ENCODE measurements around the gene TCF4. TPM values are rescaled to one million over a fixed set of nuclear protein-coding genes. Genes with fewer than 3 reads are reported as not detected.

The TCF4 gene
- total RNA-seq, 1 donor from 2014 or later: 3.9 TPM

- intact Hi-C loops (cut with micrococcal nuclease): no loop called here
Observed at GRCh38 chr18:55307505-55307904, 280.5 kb downstream of the TCF4 start.

- intact Hi-C loops (cut with micrococcal nuclease): no loop called here
Observed at GRCh38 chr18:55306359-55307024, 281.5 kb downstream of the TCF4 start.

GRCh38 chr18:55302167-55302833, 285.7 kb downstream of the TCF4 start:
- intact Hi-C loops (cut with micrococcal nuclease): no loop called here

GRCh38 chr18:55301824-55302166, 286.2 kb downstream of the TCF4 start:
- intact Hi-C loops (cut with micrococcal nuclease): no loop called here

GRCh38 chr18:55300936-55301531, 287.0 kb downstream of the TCF4 start:
- intact Hi-C loops (cut with micrococcal nuclease): no loop called here

- intact Hi-C loops (cut with micrococcal nuclease): no loop called here
Observed at GRCh38 chr18:55300421-55300935, 287.5 kb downstream of the TCF4 start.

GRCh38 chr18:55296778-55297177, 291.2 kb downstream of the TCF4 start:
- intact Hi-C loops (cut with micrococcal nuclease): no loop called here

- intact Hi-C loops (cut with micrococcal nuclease): no loop called here
Observed at GRCh38 chr18:55296115-55296514, 291.9 kb downstream of the TCF4 start.

- intact Hi-C loops (cut with micrococcal nuclease): no loop called here
Observed at GRCh38 chr18:55290898-55291297, 297.1 kb downstream of the TCF4 start.

- intact Hi-C loops (cut with micrococcal nuclease): no loop called here
Observed at GRCh38 chr18:55289775-55290174, 298.2 kb downstream of the TCF4 start.

GRCh38 chr18:55289048-55289447, 298.9 kb downstream of the TCF4 start:
- intact Hi-C loops (cut with micrococcal nuclease): no loop called here

GRCh38 chr18:55287935-55288868, 299.8 kb downstream of the TCF4 start:
- intact Hi-C loops (cut with micrococcal nuclease): no loop called here

GRCh38 chr18:55287149-55287806, 300.7 kb downstream of the TCF4 start:
- intact Hi-C loops (cut with micrococcal nuclease): no loop called here

GRCh38 chr18:55286257-55286825, 301.7 kb downstream of the TCF4 start:
- intact Hi-C loops (cut with micrococcal nuclease): no loop called here

- intact Hi-C loops (cut with micrococcal nuclease): no loop called here
Observed at GRCh38 chr18:55284614-55285013, 303.4 kb downstream of the TCF4 start.

- intact Hi-C loops (cut with micrococcal nuclease): no loop called here
Observed at GRCh38 chr18:55283309-55283708, 304.7 kb downstream of the TCF4 start.

GRCh38 chr18:55280503-55280902, 307.5 kb downstream of the TCF4 start:
- intact Hi-C loops (cut with micrococcal nuclease): no loop called here

- intact Hi-C loops (cut with micrococcal nuclease): loop anchor here (1.0 kb wide), 1 partner anchor 41 kb away; no protein-coding TSS in a partner anchor
Observed at GRCh38 chr18:55275039-55275901, 312.7 kb downstream of the TCF4 start.

- intact Hi-C loops (cut with micrococcal nuclease): no loop called here
Observed at GRCh38 chr18:55272510-55273243, 315.3 kb downstream of the TCF4 start.

Measured in T-helper 1 cell treated with Interleukin-12 subunit alpha and Interleukin-12 subunit beta and Interleukin-4 antibody, amounts not matched to agents 30 ng/mL and 1 ng/mL, for 36 hours (primary cell).